ENCODE results near the gene SLC35A3.

- TF ChIP-seq CTCF (IDR thresholded peaks at IDR 0.05 in 2 of 3, conservative IDR thresholded peaks at IDR 0.05 in 1 of 3; ENCODE audit: borderline replicate concordance in 1 of 3, insufficient read depth in 1 of 3, low read depth in 2 of 3, low read length in 2 of 3) (no peak), JUND (IDR thresholded peaks at IDR 0.05) (no peak), TCF7L2 (IDR thresholded peaks at IDR 0.05; ENCODE audit: borderline replicate concordance, extremely low read depth, insufficient read depth, insufficient read length) (no peak), POLR2A (IDR thresholded peaks at IDR 0.05; ENCODE audit: borderline replicate concordance, extremely low read depth, insufficient read depth, insufficient read length) (no peak), ZFX (IDR thresholded peaks at IDR 0.05) (no peak), MAX (IDR thresholded peaks at IDR 0.05) (no peak), FOSL1 (IDR thresholded peaks at IDR 0.05; ENCODE audit: low read depth) (no peak), EZH2phosphoT487 (IDR thresholded peaks at IDR 0.05; ENCODE audit: borderline replicate concordance) (no peak), SIN3A (IDR thresholded peaks at IDR 0.05; ENCODE audit: low read depth) (no peak), POLR2AphosphoS5 (IDR thresholded peaks at IDR 0.05; ENCODE audit: low read depth, low read length) (no peak), EZH2 (IDR thresholded peaks at IDR 0.05) (no peak), RAD21 (IDR thresholded peaks at IDR 0.05; ENCODE audit: low read depth) (no peak), EGR1 (IDR thresholded peaks at IDR 0.05; ENCODE audit: low read depth) (no peak), REST (IDR thresholded peaks at IDR 0.05; ENCODE audit: low read depth) (no peak)
Measured at GRCh38 chr1:100077531-100077930, 107.7 kb downstream of the SLC35A3 start.
